ENCODE data around the gene DMD. TPM values are rescaled to one million over a fixed set of nuclear protein-coding genes. Genes with fewer than 3 reads are reported as not detected.

DMD gene
- total RNA-seq, 4 donors from 2014 or later = 2.2 to 26.7 (median 7.8) TPM

GRCh38 chrX:31074522-31074921 lies 2136.8 kb downstream of the DMD start:
- 72 to 73% methylated on average over 2 of the region's 2 CpGs for WGBS, 2 donors
- intact Hi-C loops (cut with DNase I) = no loop called here
- TF ChIP-seq CTCF (IDR thresholded peaks at IDR 0.05) (no peak), POLR2A (IDR thresholded peaks at IDR 0.05) (no peak)
- H3K4me3 ChIP-seq = no peak overlapping the region
- no peaks in the 10 kb centered on the region for H3K9me3 ChIP-seq
- H3K36me3 ChIP-seq = no peaks in the 10 kb centered on the region
- no peaks in the 10 kb centered on the region for H3K4me1 ChIP-seq
- no peak for DNase-seq
- H3K27me3 ChIP-seq = no peaks in the 10 kb centered on the region
- H3K27ac ChIP-seq = no peak overlapping the region

GRCh38 chrX:31071725-31072124 lies 2139.6 kb downstream of the DMD start, which contains the start of gene FTHL17:
Gene FTHL17 (minus strand): TSS chrX:31072041. CDS start chrX:31071953, 88 bp downstream.
- H3K4me3 ChIP-seq = no peak within 1 kb of the TSS
- H3K4me1 ChIP-seq = no peaks in the 10 kb centered on the region
- intact Hi-C loops (cut with DNase I) = no loop called here
- no peaks in the 10 kb centered on the region for H3K9me3 ChIP-seq
- TF ChIP-seq CTCF (IDR thresholded peaks at IDR 0.05) = no peak
- TF ChIP-seq POLR2A (IDR thresholded peaks at IDR 0.05) = no peak
- H3K36me3 ChIP-seq = no peaks in the 10 kb centered on the region
- no peak within 1 kb of the TSS for H3K27ac ChIP-seq
- 94% methylated on average over 26 of the region's 33 CpGs; no CpG with 5 or more reads in 1 of the 2 donors for WGBS, 2 donors
- DNase-seq = no peak
- no peaks in the 10 kb centered on the region for H3K27me3 ChIP-seq

GRCh38 chrX:31071262-31071661 lies 2140.1 kb downstream of the DMD start:
- no peak for DNase-seq
- TF ChIP-seq POLR2A (IDR thresholded peaks at IDR 0.05) = no peak
- TF ChIP-seq CTCF (IDR thresholded peaks at IDR 0.05) = no peak
- intact Hi-C loops (cut with DNase I) = no loop called here

GRCh38 chrX:31070057-31070468 lies 2141.3 kb downstream of the DMD start:
- Histone ChIP-seq H3K9me3 (no peaks in the 10 kb centered on the region), H3K27me3 (no peaks in the 10 kb centered on the region), H3K36me3 (no peaks in the 10 kb centered on the region), H3K27ac (no peak overlapping the region), H3K4me3 (no peak overlapping the region), H3K4me1 (no peaks in the 10 kb centered on the region)
- TF ChIP-seq CTCF (IDR thresholded peaks at IDR 0.05) (no peak), POLR2A (IDR thresholded peaks at IDR 0.05) (no peak)
- DNase-seq = no peak
- intact Hi-C loops (cut with DNase I) = no loop called here

More at GRCh38 chrX:31071262-31071661, 2140.1 kb downstream of the DMD start:
- Histone ChIP-seq H3K27ac (no peak overlapping the region), H3K27me3 (no peaks in the 10 kb centered on the region), H3K4me1 (no peaks in the 10 kb centered on the region), H3K9me3 (no peaks in the 10 kb centered on the region), H3K4me3 (no peak overlapping the region), H3K36me3 (no peaks in the 10 kb centered on the region)
- WGBS, 2 donors = 23 to 78% methylated on average over 4 to 12 of the region's 18 CpGs

Small RNA genes within 50 kb of the gene (small RNA-seq; reads per million reads assigned to genes)
- gene MIR3915 (0 reads per million in 4 donors), gene MIR548F5 (0 reads per million in 4 donors), gene RNA5SP501 (0 reads per million in 4 donors), gene RNU6-894P (0 reads per million in 4 donors)
